NK-92 (cell line): ENCODE results near the gene IGFBP2.

Source experiments
- DNase-seq: peaks from one replicate; lab custom pipeline; 2025; ENCODE audit not compliant: unreplicated experiment; lab: John Stamatoyannopoulos, UW

Gene IGFBP2

GRCh38 chr2:216700088-216700567 lies 66.9 kb downstream of the IGFBP2 start:
- no peak for DNase-seq

- DNase-seq = no peak
Measured at GRCh38 chr2:216700781-216701180, 67.6 kb downstream of the IGFBP2 start.

GRCh38 chr2:216701544-216701943 lies 68.3 kb downstream of the IGFBP2 start:
- DNase-seq = no peak

GRCh38 chr2:216702756-216703155 lies 69.5 kb downstream of the IGFBP2 start:
- DNase-seq = no peak

- no peak for DNase-seq
Measured at GRCh38 chr2:216710551-216711301, 77.5 kb downstream of the IGFBP2 start.

- DNase-seq = no peak
Measured at GRCh38 chr2:216711348-216711747, 78.1 kb downstream of the IGFBP2 start.

GRCh38 chr2:216713691-216714336 lies 80.6 kb downstream of the IGFBP2 start:
- DNase-seq = no peak
